ENCODE data around the gene ATP1A1.

The ATP1A1 gene

DNA sequence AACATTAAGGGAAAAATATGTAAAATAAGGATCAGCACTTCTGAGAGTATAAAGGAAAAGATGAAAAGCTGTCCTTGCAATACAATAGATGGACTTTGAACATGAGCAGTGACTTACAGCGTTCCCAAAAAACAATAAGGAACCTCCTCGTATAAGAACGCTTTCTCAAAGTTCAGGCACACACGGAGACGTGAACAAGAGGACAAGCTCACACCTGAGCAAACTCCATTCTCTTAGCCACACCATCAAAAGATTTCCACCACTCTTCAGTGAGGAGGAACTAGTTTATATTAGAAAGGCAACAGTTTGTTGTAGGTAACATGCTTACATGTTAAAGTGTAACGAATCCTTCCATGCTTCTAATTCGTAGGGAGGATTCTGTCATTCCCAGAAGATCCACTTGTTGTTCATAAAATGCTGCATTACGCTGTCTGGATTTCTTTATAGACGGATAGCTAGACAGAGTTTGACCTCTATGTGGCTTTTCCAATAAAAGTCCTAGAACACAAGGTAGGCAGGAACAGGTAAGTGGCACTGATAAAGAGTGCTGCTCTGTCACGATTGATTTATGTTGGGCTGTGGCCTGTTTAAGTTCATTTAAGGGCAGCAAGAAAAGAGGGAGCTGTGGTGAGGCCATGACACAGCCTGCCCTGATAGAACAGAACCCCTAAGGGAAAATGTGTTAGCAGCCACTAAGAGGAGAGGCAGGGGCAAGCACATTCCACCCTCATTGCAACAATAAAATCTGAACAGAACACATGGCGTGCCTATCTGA is 37.0 kb upstream of the ATP1A1 start:
- DNase-seq (ENCODE audit: low read depth) = no peak
- no peak overlapping the region for H3K4me3 ChIP-seq (ENCODE audit: low read depth, low read length)
- TF ChIP-seq, protein P1, sequence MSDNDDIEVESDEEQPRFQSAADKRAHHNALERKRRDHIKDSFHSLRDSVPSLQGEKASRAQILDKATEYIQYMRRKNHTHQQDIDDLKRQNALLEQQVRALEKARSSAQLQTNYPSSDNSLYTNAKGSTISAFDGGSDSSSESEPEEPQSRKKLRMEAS (IDR thresholded peaks at IDR 0.05; ENCODE audit: low read depth, low read length) = no peak
- TF ChIP-seq MYC (IDR thresholded peaks at IDR 0.05; ENCODE audit: low read depth, low read length) (no peak), POLR2A (IDR thresholded peaks at IDR 0.05; ENCODE audit: extremely low read depth, insufficient read length) (no peak)
- TF ChIP-seq, protein P2, sequence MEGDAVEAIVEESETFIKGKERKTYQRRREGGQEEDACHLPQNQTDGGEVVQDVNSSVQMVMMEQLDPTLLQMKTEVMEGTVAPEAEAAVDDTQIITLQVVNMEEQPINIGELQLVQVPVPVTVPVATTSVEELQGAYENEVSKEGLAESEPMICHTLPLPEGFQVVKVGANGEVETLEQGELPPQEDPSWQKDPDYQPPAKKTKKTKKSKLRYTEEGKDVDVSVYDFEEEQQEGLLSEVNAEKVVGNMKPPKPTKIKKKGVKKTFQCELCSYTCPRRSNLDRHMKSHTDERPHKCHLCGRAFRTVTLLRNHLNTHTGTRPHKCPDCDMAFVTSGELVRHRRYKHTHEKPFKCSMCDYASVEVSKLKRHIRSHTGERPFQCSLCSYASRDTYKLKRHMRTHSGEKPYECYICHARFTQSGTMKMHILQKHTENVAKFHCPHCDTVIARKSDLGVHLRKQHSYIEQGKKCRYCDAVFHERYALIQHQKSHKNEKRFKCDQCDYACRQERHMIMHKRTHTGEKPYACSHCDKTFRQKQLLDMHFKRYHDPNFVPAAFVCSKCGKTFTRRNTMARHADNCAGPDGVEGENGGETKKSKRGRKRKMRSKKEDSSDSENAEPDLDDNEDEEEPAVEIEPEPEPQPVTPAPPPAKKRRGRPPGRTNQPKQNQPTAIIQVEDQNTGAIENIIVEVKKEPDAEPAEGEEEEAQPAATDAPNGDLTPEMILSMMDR (IDR thresholded peaks at IDR 0.05; ENCODE audit: low read depth, low read length) = no peak

DNA sequence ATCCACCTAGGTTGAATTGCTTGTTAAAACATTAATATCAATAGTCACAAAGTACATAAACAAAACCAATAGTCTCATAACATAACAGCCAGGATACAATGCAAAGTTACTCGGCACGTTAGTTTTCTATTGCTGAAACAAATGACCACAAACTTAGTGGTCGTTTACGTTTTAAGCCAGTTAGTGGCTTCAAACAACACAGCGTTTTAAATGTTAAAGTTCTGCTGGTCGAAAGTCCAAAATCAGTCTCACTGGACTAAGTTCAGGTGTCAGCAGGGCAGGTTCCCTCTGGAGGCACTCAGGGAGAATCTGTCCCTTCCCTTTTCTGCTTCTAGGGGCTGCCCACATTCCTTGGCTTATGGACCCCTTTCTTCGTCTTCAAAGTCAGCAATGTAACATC is 35.6 kb upstream of the ATP1A1 start:
- TF ChIP-seq MYC (IDR thresholded peaks at IDR 0.05; ENCODE audit: low read depth, low read length) = no peak
- no peak for TF ChIP-seq POLR2A (IDR thresholded peaks at IDR 0.05; ENCODE audit: extremely low read depth, insufficient read length)
- TF ChIP-seq, protein P1 (IDR thresholded peaks at IDR 0.05; ENCODE audit: low read depth, low read length) = no peak
- TF ChIP-seq, protein P2 (IDR thresholded peaks at IDR 0.05; ENCODE audit: low read depth, low read length) = no peak

DNA sequence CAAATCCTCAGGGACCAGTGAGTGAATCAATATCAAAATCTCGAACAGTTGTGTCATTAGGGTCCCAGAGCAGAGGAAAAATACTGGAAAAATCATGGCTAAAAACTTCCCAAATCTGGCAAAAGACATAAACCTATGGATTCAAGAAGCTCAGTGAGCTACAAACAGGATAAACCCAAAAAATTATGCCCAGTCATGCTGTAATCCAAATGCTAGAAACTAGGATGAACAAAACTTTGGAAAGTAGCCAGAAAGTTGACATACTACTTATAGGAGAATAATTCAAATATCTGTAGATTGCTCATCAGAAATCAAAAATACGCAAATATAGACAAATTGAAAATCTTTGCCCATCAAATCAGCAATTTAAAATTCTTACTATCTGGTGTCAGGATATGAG is 34.6 kb upstream of the ATP1A1 start:
- TF ChIP-seq, protein P2 (IDR thresholded peaks at IDR 0.05; ENCODE audit: low read depth, low read length) = no peak
- TF ChIP-seq MYC (IDR thresholded peaks at IDR 0.05; ENCODE audit: low read depth, low read length) (no peak), POLR2A (IDR thresholded peaks at IDR 0.05; ENCODE audit: extremely low read depth, insufficient read length) (no peak)
- TF ChIP-seq, protein P1 (IDR thresholded peaks at IDR 0.05; ENCODE audit: low read depth, low read length) = no peak
- H3K4me3 ChIP-seq (ENCODE audit: low read depth, low read length) = no peak overlapping the region
- no peak for DNase-seq (ENCODE audit: low read depth)

More for the DNA sequence above, 35.6 kb upstream of the ATP1A1 start:
- H3K4me3 ChIP-seq (ENCODE audit: low read depth, low read length) = no peak overlapping the region
- no peak for DNase-seq (ENCODE audit: low read depth)

DNA sequence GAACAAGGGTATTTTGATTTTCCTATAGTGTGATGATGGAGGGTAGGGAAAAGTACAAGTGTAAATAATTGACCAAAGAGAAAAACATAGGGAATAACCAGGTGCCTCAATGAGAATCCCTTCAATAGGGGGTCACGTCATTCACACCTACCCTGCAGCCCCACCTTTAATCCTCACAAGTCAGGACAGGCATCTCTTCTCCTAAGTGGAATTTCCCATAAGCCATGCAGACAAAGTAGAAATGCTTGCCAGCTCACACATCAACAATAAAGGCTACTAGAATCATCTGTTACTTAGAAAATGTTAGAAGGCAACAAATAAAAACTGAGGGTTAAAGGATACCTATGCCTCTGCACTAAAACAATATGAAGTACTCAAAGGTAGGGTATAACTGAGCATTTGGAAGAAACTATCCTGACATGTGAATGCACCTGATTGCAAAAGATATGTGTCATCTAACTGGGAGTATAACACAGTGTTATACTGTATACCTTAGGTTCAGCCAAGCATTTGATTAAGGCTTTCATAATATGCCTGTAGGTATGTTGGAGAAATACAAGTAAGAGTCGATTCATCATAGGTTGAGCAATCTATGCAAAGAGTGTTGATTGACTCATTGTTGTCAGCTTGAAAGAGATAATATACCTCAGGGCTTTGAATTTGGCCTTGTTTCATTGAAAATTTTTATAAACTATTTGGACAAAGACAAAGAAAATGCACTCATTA is 32.4 kb upstream of the ATP1A1 start:
- no peak overlapping the region for H3K4me3 ChIP-seq (ENCODE audit: low read depth, low read length)
- no peak for DNase-seq (ENCODE audit: low read depth)
- TF ChIP-seq MYC (IDR thresholded peaks at IDR 0.05; ENCODE audit: low read depth, low read length) (no peak), POLR2A (IDR thresholded peaks at IDR 0.05; ENCODE audit: extremely low read depth, insufficient read length) (no peak)
- TF ChIP-seq, protein P2 (IDR thresholded peaks at IDR 0.05; ENCODE audit: low read depth, low read length) = no peak
- TF ChIP-seq, protein P1 (IDR thresholded peaks at IDR 0.05; ENCODE audit: low read depth, low read length) = no peak

DNA sequence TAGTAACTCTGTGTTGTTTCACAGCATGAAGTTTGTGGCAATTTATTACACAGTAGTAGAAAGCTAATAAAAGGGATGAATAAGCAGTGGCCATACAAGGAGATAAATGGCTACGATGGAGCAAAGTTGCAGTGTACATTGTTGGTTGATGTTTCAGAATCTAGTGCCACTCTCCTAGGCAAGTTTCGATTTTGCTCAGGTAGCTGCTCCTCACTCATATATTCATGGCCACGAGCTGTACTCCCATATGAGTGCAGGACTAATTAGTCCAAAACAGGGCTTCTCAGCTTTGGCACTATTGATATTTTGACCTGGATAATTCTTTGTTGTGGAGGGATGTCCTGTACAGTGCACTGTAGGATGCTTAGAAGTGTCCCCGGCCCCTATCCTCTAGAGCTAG is 30.0 kb upstream of the ATP1A1 start:
- no peak overlapping the region for H3K4me3 ChIP-seq (ENCODE audit: low read depth, low read length)
- no peak for DNase-seq (ENCODE audit: low read depth)
- TF ChIP-seq, protein P1 (IDR thresholded peaks at IDR 0.05; ENCODE audit: low read depth, low read length) = no peak
- TF ChIP-seq, protein P2 (IDR thresholded peaks at IDR 0.05; ENCODE audit: low read depth, low read length) = no peak
- TF ChIP-seq MYC (IDR thresholded peaks at IDR 0.05; ENCODE audit: low read depth, low read length) (no peak), POLR2A (IDR thresholded peaks at IDR 0.05; ENCODE audit: extremely low read depth, insufficient read length) (no peak)
